A673 (cell line): Measurements from ENCODE around the gene KIFC3.

Experiments
- EZH2 ChIP-seq: fragments of 200-600 bp; sonication (generic); IDR thresholded peaks from 2 replicates; pipeline ENCODE4 v1.6.1; 2017; ENCODE audit warnings: borderline replicate concordance, low read depth, mild to moderate bottlenecking, mixed read lengths, antibody characterized with exemption, low read length; ENCODE audit not compliant: poor library complexity, severe bottlenecking
- TF ChIP-seq, protein P1 (sequence below): fragments of 300-800, 200-600 bp; sonication (generic); conservative IDR thresholded peaks from 2 replicates; pipeline ENCODE4 v1.5.1; 2017; ENCODE audit warnings: low read depth, mild to moderate bottlenecking, antibody characterized with exemption, low read length, moderate library complexity, mixed read lengths

DNA sequence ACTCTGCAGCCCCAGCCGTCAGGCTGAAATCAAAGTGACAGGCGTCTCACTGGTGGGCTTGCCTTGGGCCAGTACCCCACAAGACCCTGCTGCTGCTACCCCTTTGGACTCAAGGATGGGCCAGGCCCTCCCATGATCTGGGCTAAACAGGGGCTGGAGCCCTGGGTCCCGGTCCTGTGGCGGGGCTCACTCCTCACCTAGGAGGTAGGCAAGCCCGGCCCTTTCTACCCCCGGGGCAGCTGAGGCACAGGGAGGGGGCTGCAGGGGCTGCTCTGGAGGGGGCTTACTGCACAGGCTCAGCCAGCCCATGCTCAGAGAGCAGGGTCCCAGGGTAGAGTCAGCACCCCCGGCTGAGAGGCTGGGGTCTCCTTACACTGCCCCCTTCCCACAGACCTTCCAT, 43.2 kb downstream of the KIFC3 start:
- TF ChIP-seq, protein P1, sequence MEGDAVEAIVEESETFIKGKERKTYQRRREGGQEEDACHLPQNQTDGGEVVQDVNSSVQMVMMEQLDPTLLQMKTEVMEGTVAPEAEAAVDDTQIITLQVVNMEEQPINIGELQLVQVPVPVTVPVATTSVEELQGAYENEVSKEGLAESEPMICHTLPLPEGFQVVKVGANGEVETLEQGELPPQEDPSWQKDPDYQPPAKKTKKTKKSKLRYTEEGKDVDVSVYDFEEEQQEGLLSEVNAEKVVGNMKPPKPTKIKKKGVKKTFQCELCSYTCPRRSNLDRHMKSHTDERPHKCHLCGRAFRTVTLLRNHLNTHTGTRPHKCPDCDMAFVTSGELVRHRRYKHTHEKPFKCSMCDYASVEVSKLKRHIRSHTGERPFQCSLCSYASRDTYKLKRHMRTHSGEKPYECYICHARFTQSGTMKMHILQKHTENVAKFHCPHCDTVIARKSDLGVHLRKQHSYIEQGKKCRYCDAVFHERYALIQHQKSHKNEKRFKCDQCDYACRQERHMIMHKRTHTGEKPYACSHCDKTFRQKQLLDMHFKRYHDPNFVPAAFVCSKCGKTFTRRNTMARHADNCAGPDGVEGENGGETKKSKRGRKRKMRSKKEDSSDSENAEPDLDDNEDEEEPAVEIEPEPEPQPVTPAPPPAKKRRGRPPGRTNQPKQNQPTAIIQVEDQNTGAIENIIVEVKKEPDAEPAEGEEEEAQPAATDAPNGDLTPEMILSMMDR: no peak
- TF ChIP-seq EZH2: no peak
